HepG2 (cell line): Measurements from ENCODE around the gene ZNF419. TPM values are rescaled to one million over a fixed set of nuclear protein-coding genes. Genes with fewer than 3 reads are reported as not detected.

Source experiments
- ASH2L ChIP-seq: fragments of 300-600, 200-600 bp; sonication (generic); IDR thresholded peaks from 2 replicates; pipeline ENCODE4 v1.7.0; 2017; ENCODE audit warnings: low read depth, mild to moderate bottlenecking, moderate library complexity, mixed read lengths, low read length; ENCODE audit not compliant: insufficient read length
- ESRRA ChIP-seq: sonication (generic); formaldehyde crosslinking; IDR thresholded peaks from 2 replicates; pipeline ENCODE4 v1.5.1; 2020; ENCODE audit warnings: mild to moderate bottlenecking, low read depth, missing genetic modification reagents
- FOXA3 ChIP-seq: IDR thresholded peaks from 2 replicates; pipeline ENCODE4 v1.6.1; 2016; ENCODE audit warnings: missing genetic modification reagents, missing compliant biosample characterization
- MYNN ChIP-seq: sonication (generic); formaldehyde crosslinking; IDR thresholded peaks from 2 replicates; pipeline ENCODE4 v1.4.0; 2020; ENCODE audit warnings: mild to moderate bottlenecking, low read depth, missing genetic modification reagents
- MZF1 ChIP-seq: sonication (generic); formaldehyde crosslinking; IDR thresholded peaks from 2 replicates; pipeline ENCODE4 v1.8.1; 2023; ENCODE audit warnings: mild to moderate bottlenecking, missing genetic modification reagents, borderline replicate concordance
- NCOA1 ChIP-seq: sonication (generic); formaldehyde crosslinking; IDR thresholded peaks from 2 replicates; pipeline ENCODE4 v1.9.0; 2021; ENCODE audit warnings: missing genetic modification reagents
- YY1 ChIP-seq: IDR thresholded peaks from 2 replicates; pipeline ENCODE4 v1.6.1; 2011; ENCODE audit warnings: low read length, low read depth, moderate library complexity, mild to moderate bottlenecking; ENCODE audit not compliant: insufficient read depth, insufficient replicate concordance
- ZBTB34 ChIP-seq: sonication (generic); formaldehyde crosslinking; IDR thresholded peaks from 2 replicates; pipeline ENCODE4 v1.8.0; 2022; ENCODE audit warnings: mild to moderate bottlenecking, missing genetic modification reagents
- ZNF274 ChIP-seq: sonication (generic); formaldehyde crosslinking; IDR thresholded peaks from 2 replicates; pipeline ENCODE4 v1.5.1; 2020; ENCODE audit warnings: mild to moderate bottlenecking, missing genetic modification reagents
- ZNF572 ChIP-seq: sonication (generic); formaldehyde crosslinking; IDR thresholded peaks from 2 replicates; pipeline ENCODE4 v1.5.1; 2020; ENCODE audit warnings: mild to moderate bottlenecking, missing genetic modification reagents
- ZNF639 ChIP-seq: conservative IDR thresholded peaks from 2 replicates; pipeline ENCODE4 v1.6.1; 2018; ENCODE audit warnings: missing genetic modification reagents
- ZNF710 ChIP-seq: sonication (generic); formaldehyde crosslinking; IDR thresholded peaks from 2 replicates; pipeline ENCODE4 v1.5.0; 2020; ENCODE audit warnings: mild to moderate bottlenecking, missing genetic modification reagents, borderline replicate concordance
- ZNF800 ChIP-seq: sonication (generic); formaldehyde crosslinking; IDR thresholded peaks from 2 replicates; pipeline ENCODE4 v1.4.0; 2020; ENCODE audit warnings: missing genetic modification reagents
- polyA plus RNA-seq, 8 experiments: library from polyadenylated mRNA; depleted of rRNA in 3 of 8; stranded (reverse) in 7 of 8; unstranded in 1 of 8; fragments of >200 nt; fragmentation: Illumina TruSeq in 4 of 8; extraction: Trizol in 4 of 8; gene quantifications; 2 replicates each; pipeline versions ENCODE4 v1.2.1 to v1.2.3, GENCODE V29; 2011 to 2016; ENCODE audit warnings: low read depth in 4 of 8, missing spikeins in 1 of 8, mixed read lengths in 1 of 8; ENCODE audit not compliant: insufficient read depth in 1 of 8
- total RNA-seq, 5 experiments: library from RNA; depleted of rRNA; stranded (reverse); fragments of >200 nt; fragmentation: Illumina TruSeq; extraction: Trizol; gene quantifications; 2 replicates each; pipeline ENCODE4 v1.2.3, GENCODE V29; 2016; ENCODE audit warnings: low read depth in 1 of 5
- TF ChIP-seq, protein P1 (sequence below): sonication (generic); formaldehyde crosslinking; IDR thresholded peaks from 2 replicates; pipeline ENCODE4 v1.8.1; 2023; ENCODE audit warnings: mild to moderate bottlenecking, missing genetic modification reagents
- TF ChIP-seq, protein P2 (sequence below): sonication (generic); formaldehyde crosslinking; IDR thresholded peaks from 2 replicates; pipeline ENCODE4 v1.9.0; 2022; ENCODE audit warnings: missing genetic modification reagents, mild to moderate bottlenecking, borderline replicate concordance
- TF ChIP-seq, protein P3 (sequence below): sonication (generic); formaldehyde crosslinking; IDR thresholded peaks from 2 replicates; pipeline ENCODE4 v1.8.1; 2023; ENCODE audit warnings: mild to moderate bottlenecking, missing genetic modification reagents

ZNF419 gene
- total and polyA plus RNA-seq, 2 of the 13 experiments (the other 11 are each of a cell fraction or from before 2014, with no cell fraction given) = 8.5 to 8.8 TPM

GRCh38 chr19:57527136-57527881 lies 39.8 kb downstream of the ZNF419 start, which contains the start of gene ZNF549 (continued):
- TF ChIP-seq ZNF710 (CRISPR knock-in tag) (peak; percentile 68; the same call in 1 of the 2 replicates), NCOA1 (peak; percentile 60; the same call in 1 of the 2 replicates), ZNF274 (CRISPR knock-in tag) (0 out of 2 replicates have a peak, but pooled peaks have one; percentile 45), FOXA3 (peak; percentile 52), ZBTB34 (CRISPR knock-in tag) (peak; percentile 46; the same call in 1 of the 2 replicates), ZNF572 (0 out of 2 replicates have a peak, but pooled peaks have one; percentile 47), ZNF639 (peak; percentile 76), YY1 (peak; percentile 61), ASH2L (peak; percentile 69), MYNN (CRISPR knock-in tag) (no peak), ZNF800 (CRISPR knock-in tag) (0 out of 2 replicates have a peak, but pooled peaks have one; percentile 33), MZF1 (CRISPR knock-in tag) (no peak), ESRRA (peak; percentile 31; the same call in 1 of the 2 replicates)
- TF ChIP-seq, protein P1, sequence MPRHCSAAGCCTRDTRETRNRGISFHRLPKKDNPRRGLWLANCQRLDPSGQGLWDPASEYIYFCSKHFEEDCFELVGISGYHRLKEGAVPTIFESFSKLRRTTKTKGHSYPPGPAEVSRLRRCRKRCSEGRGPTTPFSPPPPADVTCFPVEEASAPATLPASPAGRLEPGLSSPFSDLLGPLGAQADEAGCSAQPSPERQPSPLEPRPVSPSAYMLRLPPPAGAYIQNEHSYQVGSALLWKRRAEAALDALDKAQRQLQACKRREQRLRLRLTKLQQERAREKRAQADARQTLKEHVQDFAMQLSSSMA (CRISPR knock-in tag) = 0 out of 2 replicates have a peak, but pooled peaks have one; percentile 25
- TF ChIP-seq, protein P2, sequence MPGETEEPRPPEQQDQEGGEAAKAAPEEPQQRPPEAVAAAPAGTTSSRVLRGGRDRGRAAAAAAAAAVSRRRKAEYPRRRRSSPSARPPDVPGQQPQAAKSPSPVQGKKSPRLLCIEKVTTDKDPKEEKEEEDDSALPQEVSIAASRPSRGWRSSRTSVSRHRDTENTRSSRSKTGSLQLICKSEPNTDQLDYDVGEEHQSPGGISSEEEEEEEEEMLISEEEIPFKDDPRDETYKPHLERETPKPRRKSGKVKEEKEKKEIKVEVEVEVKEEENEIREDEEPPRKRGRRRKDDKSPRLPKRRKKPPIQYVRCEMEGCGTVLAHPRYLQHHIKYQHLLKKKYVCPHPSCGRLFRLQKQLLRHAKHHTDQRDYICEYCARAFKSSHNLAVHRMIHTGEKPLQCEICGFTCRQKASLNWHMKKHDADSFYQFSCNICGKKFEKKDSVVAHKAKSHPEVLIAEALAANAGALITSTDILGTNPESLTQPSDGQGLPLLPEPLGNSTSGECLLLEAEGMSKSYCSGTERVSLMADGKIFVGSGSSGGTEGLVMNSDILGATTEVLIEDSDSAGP (CRISPR knock-in tag) = peak; percentile 96
- TF ChIP-seq, protein P3, sequence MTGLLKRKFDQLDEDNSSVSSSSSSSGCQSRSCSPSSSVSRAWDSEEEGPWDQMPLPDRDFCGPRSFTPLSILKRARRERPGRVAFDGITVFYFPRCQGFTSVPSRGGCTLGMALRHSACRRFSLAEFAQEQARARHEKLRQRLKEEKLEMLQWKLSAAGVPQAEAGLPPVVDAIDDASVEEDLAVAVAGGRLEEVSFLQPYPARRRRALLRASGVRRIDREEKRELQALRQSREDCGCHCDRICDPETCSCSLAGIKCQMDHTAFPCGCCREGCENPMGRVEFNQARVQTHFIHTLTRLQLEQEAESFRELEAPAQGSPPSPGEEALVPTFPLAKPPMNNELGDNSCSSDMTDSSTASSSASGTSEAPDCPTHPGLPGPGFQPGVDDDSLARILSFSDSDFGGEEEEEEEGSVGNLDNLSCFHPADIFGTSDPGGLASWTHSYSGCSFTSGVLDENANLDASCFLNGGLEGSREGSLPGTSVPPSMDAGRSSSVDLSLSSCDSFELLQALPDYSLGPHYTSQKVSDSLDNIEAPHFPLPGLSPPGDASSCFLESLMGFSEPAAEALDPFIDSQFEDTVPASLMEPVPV (CRISPR knock-in tag) = peak; percentile 52; the same call in 1 of the 2 replicates
